HEK293 (cell line): ENCODE results near the gene PREB.

ENCODE experiments used
- CTCF ChIA-PET: fragments of 350-600 bp; formaldehyde crosslinking; extraction: SDS; loops from one replicate; lab custom pipeline; 2021; ENCODE audit warnings: antibody characterized with exemption; lab: Yijun Ruan, JAX
- POLR2A ChIA-PET: fragments of 300-600 bp; formaldehyde crosslinking; extraction: SDS; loops from one replicate; lab custom pipeline; 2020; ENCODE audit warnings: antibody characterized with exemption, inconsistent platforms; lab: Yijun Ruan, JAX
- H3K27ac ChIP-seq: fragments of 200-500 bp; sonication (Bioruptor generic); 2 replicates; pipeline ENCODE4 v1.5.1; 2014; ENCODE audit warnings: low read depth, low read length, control low read depth, inconsistent platforms; ENCODE audit errors: extremely low read depth
- H3K36me3 ChIP-seq, 2 experiments: fragments of 200-500 bp in 1 of 2; sonication (Bioruptor generic) in 1 of 2; 1 replicate in 1 of 2; 2 replicates in 1 of 2; pipeline ENCODE4 v1.5.1; 2014 to 2017; ENCODE audit warnings: inconsistent platforms in 2 of 2, low read length in 2 of 2; ENCODE audit not compliant: control insufficient read depth in 2 of 2, insufficient read depth in 1 of 2
- H3K4me1 ChIP-seq: fragments of 200-500 bp; sonication (Bioruptor generic); 2 replicates; pipeline ENCODE4 v1.5.1; 2014; ENCODE audit warnings: mild to moderate bottlenecking, low read length, inconsistent platforms; ENCODE audit not compliant: control insufficient read depth, insufficient read depth
- H3K4me3 ChIP-seq: 2 replicates; pipeline ENCODE4 v1.5.1; 2011; ENCODE audit warnings: low read depth, mild to moderate bottlenecking, control low read depth, low read length, moderate library complexity
- H3K9me3 ChIP-seq: fragments of 200-500 bp; sonication (Bioruptor generic); 2 replicates; pipeline ENCODE4 v1.5.1; 2014; ENCODE audit warnings: low read depth, low read length, inconsistent platforms; ENCODE audit not compliant: control insufficient read depth, insufficient read depth
- FEZF1 ChIP-seq: fragments of 450-650 bp; formaldehyde crosslinking; IDR thresholded peaks from 2 replicates; pipeline ENCODE4 v1.5.1; 2016; ENCODE audit warnings: missing biosample characterization, missing genetic modification characterization
- ZBTB6 ChIP-seq: fragments of 450-650 bp; formaldehyde crosslinking; IDR thresholded peaks from 2 replicates; pipeline ENCODE4 v1.5.1; 2017; ENCODE audit warnings: missing biosample characterization, missing genetic modification characterization
- ZFP3 ChIP-seq: fragments of 450-650 bp; formaldehyde crosslinking; IDR thresholded peaks from 2 replicates; pipeline ENCODE4 v1.5.1; 2016; ENCODE audit warnings: low read depth, missing biosample characterization, missing genetic modification characterization
- ZNF146 ChIP-seq: fragments of 450-650 bp; formaldehyde crosslinking; IDR thresholded peaks from 2 replicates; pipeline ENCODE4 v1.5.1; 2016; ENCODE audit warnings: missing biosample characterization, missing genetic modification characterization
- ZNF175 ChIP-seq: fragments of 450-650 bp; formaldehyde crosslinking; IDR thresholded peaks from 2 replicates; pipeline ENCODE4 v1.5.1; 2016; ENCODE audit warnings: missing biosample characterization, missing genetic modification characterization
- ZNF184 ChIP-seq: fragments of 450-650 bp; IDR thresholded peaks from 2 replicates; pipeline ENCODE4 v1.5.1; 2018; ENCODE audit warnings: missing biosample characterization, mild to moderate bottlenecking, missing genetic modification characterization
- ZNF23 ChIP-seq: fragments of 450-650 bp; formaldehyde crosslinking; IDR thresholded peaks from 2 replicates; pipeline ENCODE4 v1.5.1; 2016; ENCODE audit warnings: missing biosample characterization, missing genetic modification characterization, borderline replicate concordance
- ZNF24 ChIP-seq: fragments of 450-650 bp; formaldehyde crosslinking; IDR thresholded peaks from 2 replicates; pipeline ENCODE4 v1.5.1; 2016; ENCODE audit warnings: missing biosample characterization, missing genetic modification characterization
- ZNF292 ChIP-seq: fragments of 450-650 bp; formaldehyde crosslinking; IDR thresholded peaks from 2 replicates; pipeline ENCODE4 v1.5.1; 2016; ENCODE audit warnings: low read depth, missing biosample characterization, missing genetic modification characterization, borderline replicate concordance
- ZNF398 ChIP-seq: fragments of 450-650 bp; formaldehyde crosslinking; IDR thresholded peaks from 2 replicates; pipeline ENCODE4 v1.5.1; 2017; ENCODE audit warnings: missing biosample characterization, missing genetic modification characterization
- ZNF404 ChIP-seq: fragments of 450-650 bp; formaldehyde crosslinking; IDR thresholded peaks from 2 replicates; pipeline ENCODE4 v1.5.1; 2017; ENCODE audit warnings: missing biosample characterization, missing genetic modification characterization
- ZNF549 ChIP-seq: fragments of 450-650 bp; IDR thresholded peaks from 2 replicates; pipeline ENCODE4 v1.5.1; 2018; ENCODE audit warnings: missing biosample characterization, missing genetic modification characterization, mild to moderate bottlenecking, inconsistent platforms, moderate library complexity
- ZNF580 ChIP-seq: fragments of 450-650 bp; formaldehyde crosslinking; IDR thresholded peaks from 2 replicates; pipeline ENCODE4 v1.5.1; 2016; ENCODE audit warnings: missing biosample characterization, missing genetic modification characterization
- ZNF664 ChIP-seq: fragments of 450-650 bp; formaldehyde crosslinking; IDR thresholded peaks from 2 replicates; pipeline ENCODE4 v1.5.1; 2016; ENCODE audit warnings: missing biosample characterization, missing genetic modification characterization
- ZNF785 ChIP-seq: fragments of 450-650 bp; formaldehyde crosslinking; IDR thresholded peaks from 2 replicates; pipeline ENCODE4 v1.5.1; 2016; ENCODE audit warnings: missing biosample characterization, missing genetic modification characterization
- TF ChIP-seq, protein P1 (sequence below): fragments of 450-650 bp; formaldehyde crosslinking; IDR thresholded peaks from 2 replicates; pipeline ENCODE4 v1.5.1; 2017; ENCODE audit warnings: missing biosample characterization, missing genetic modification characterization
- TF ChIP-seq, protein P2 (sequence below): fragments of 450-650 bp; formaldehyde crosslinking; IDR thresholded peaks from 2 replicates; pipeline ENCODE4 v1.5.1; 2016; ENCODE audit warnings: missing biosample characterization, missing genetic modification characterization

The PREB gene

GRCh38 chr2:27138111-27138510 is 3.7 kb upstream of the PREB start:
- Histone ChIP-seq H3K27ac (no peak overlapping the region), H3K4me1 (no peaks in the 10 kb centered on the region), H3K4me3 (no peak overlapping the region), H3K36me3 (peaks cover 0 to under 1% of the 10 kb centered on the region in 2 experiments; a peak in 1 of 3 replicates), H3K9me3 (no peaks in the 10 kb centered on the region)
- ChIA-PET CTCF (no interaction called here), POLR2A (no interaction called here)
- TF ChIP-seq ZNF292 (tag by site-specific recombination) (no peak), ZNF398 (tag by site-specific recombination) (0 out of 2 replicates have a peak, but pooled peaks have one; percentile 1)

DNA sequence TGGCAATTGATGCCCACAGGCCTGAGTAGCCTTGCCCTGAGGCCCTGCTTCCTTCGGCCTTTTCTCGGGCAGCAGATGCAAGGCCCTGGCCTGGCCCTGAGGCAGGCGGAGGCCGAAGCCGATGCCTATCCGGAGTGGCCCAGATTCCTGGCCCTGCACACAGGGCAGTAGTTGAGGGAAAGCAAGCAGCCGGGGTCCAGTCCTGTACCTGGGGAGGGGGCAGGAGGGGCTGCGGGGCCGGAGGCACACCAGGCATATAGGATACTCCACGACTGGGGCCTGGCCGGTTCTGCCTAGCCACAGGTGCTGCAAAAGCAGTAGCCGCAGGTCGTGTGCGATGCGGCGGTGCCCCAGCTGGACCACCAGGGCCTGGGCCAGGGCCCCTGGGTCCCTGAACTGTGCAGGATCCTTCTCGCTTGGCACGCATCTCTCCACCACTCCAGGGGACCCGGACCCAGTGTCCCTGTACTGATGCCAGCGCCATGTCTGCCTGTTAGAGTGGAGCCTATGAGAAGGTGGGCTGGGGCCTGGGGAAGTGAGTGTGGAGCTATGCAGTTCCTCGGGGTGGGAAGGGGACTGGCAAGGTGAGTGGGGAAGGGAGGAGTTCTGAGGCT is 3.0 kb upstream of the PREB start:
- Histone ChIP-seq H3K9me3 (no peaks in the 10 kb centered on the region), H3K4me3 (no peak overlapping the region), H3K27ac (no peak overlapping the region), H3K4me1 (no peaks in the 10 kb centered on the region), H3K36me3 (peaks cover 4 to 7% of the 10 kb centered on the region in 2 experiments; a peak in 1 of 3 replicates)
- ChIA-PET POLR2A (no interaction called here), CTCF (interaction anchor here (0.8 kb wide), 1 partner anchor 144 kb away, joined by 3 read pairs; no protein-coding TSS in a partner anchor)
- no peak for TF ChIP-seq ZNF404 (tag by site-specific recombination)
- TF ChIP-seq, protein P1, sequence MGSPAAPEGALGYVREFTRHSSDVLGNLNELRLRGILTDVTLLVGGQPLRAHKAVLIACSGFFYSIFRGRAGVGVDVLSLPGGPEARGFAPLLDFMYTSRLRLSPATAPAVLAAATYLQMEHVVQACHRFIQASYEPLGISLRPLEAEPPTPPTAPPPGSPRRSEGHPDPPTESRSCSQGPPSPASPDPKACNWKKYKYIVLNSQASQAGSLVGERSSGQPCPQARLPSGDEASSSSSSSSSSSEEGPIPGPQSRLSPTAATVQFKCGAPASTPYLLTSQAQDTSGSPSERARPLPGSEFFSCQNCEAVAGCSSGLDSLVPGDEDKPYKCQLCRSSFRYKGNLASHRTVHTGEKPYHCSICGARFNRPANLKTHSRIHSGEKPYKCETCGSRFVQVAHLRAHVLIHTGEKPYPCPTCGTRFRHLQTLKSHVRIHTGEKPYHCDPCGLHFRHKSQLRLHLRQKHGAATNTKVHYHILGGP (tag by site-specific recombination), result no peak
- no peak for TF ChIP-seq ZNF580
- TF ChIP-seq ZNF549 (tag by site-specific recombination), result no peak
- TF ChIP-seq ZNF398 (tag by site-specific recombination), result no peak
- no peak for TF ChIP-seq FEZF1
- TF ChIP-seq ZNF24 (tag by site-specific recombination), result no peak
- TF ChIP-seq ZNF785 (tag by site-specific recombination), result no peak
- TF ChIP-seq ZNF146 (tag by site-specific recombination), result no peak
- TF ChIP-seq ZNF184, result no peak
- no peak for TF ChIP-seq ZBTB6 (tag by site-specific recombination)
- TF ChIP-seq ZFP3 (tag by site-specific recombination), result no peak
- TF ChIP-seq ZNF175 (tag by site-specific recombination), result no peak

DNA sequence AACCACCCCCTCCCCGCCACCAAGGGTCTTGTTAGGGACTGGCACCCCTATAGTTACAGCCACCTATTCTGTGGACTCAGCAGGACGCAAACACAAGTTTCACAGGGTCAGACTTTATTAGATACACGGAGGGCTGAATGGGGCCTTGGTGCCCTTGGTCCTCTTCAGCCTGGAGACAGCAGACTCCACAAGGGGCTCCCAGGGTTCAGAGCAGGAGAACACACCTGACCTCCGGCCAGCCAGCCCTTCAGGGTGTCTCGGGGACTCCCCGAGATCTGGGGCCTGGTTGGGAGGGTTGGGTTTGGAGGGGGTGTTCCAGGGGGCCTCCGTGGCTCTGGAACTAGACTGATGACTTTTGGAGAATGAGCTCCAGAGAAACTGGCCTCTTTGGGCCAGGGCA is 2.3 kb upstream of the PREB start:
- ChIA-PET CTCF (interaction anchor here (0.8 kb wide), 1 partner anchor 145 kb away, joined by 3 read pairs; no protein-coding TSS in a partner anchor), POLR2A (interaction anchor here (0.6 kb wide), 1 partner anchor 11 kb away, joined by 3 read pairs; no protein-coding TSS in a partner anchor)
- H3K36me3 ChIP-seq, result peaks cover 4 to 14% of the 10 kb centered on the region in 2 experiments; a peak in 1 of 3 replicates
- TF ChIP-seq, protein P2, sequence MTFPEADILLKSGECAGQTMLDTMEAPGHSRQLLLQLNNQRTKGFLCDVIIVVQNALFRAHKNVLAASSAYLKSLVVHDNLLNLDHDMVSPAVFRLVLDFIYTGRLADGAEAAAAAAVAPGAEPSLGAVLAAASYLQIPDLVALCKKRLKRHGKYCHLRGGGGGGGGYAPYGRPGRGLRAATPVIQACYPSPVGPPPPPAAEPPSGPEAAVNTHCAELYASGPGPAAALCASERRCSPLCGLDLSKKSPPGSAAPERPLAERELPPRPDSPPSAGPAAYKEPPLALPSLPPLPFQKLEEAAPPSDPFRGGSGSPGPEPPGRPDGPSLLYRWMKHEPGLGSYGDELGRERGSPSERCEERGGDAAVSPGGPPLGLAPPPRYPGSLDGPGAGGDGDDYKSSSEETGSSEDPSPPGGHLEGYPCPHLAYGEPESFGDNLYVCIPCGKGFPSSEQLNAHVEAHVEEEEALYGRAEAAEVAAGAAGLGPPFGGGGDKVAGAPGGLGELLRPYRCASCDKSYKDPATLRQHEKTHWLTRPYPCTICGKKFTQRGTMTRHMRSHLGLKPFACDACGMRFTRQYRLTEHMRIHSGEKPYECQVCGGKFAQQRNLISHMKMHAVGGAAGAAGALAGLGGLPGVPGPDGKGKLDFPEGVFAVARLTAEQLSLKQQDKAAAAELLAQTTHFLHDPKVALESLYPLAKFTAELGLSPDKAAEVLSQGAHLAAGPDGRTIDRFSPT, result no peak
- TF ChIP-seq ZNF664 (tag by site-specific recombination), result no peak
- no peak for TF ChIP-seq ZNF175 (tag by site-specific recombination)
- TF ChIP-seq ZNF23 (tag by site-specific recombination), result no peak

More for the DNA sequence above, 2.3 kb upstream of the PREB start:
- Histone ChIP-seq H3K4me3 (no peak overlapping the region), H3K9me3 (no peaks in the 10 kb centered on the region), H3K4me1 (no peaks in the 10 kb centered on the region), H3K27ac (no peak overlapping the region)
